T-helper 1 cell treated with Interleukin-12 subunit alpha and Interleukin-12 subunit beta and Interleukin-4 antibody, amounts not matched to agents 30 μg/mL and 1 μg/mL, for 36 hours (primary cell): ENCODE results near the gene RASGRF1.
"Not testable (repeated sequence)": the region's sequence is repeated elsewhere in the genome, so short reads cannot be mapped to it uniquely, and the experiment has no call there.

Experiments
- H3K27ac Mint-ChIP-seq: one replicate; pipeline ENCODE4 v1.8.0; 2021; ENCODE audit warnings: mild to moderate bottlenecking, mixed read lengths
- H3K27me3 Mint-ChIP-seq: one replicate; pipeline ENCODE4 v1.8.0; 2021; ENCODE audit warnings: low read depth, mixed read lengths
- H3K36me3 Mint-ChIP-seq: one replicate; pipeline ENCODE4 v1.8.0; 2021; ENCODE audit warnings: low read depth, mixed read lengths
- H3K4me1 Mint-ChIP-seq: one replicate; pipeline ENCODE4 v1.8.0; 2021; ENCODE audit warnings: low read depth, mixed read lengths
- H3K4me3 Mint-ChIP-seq: one replicate; pipeline ENCODE4 v1.8.0; 2021; ENCODE audit warnings: mild to moderate bottlenecking, moderate library complexity, mixed read lengths
- H3K9me3 Mint-ChIP-seq: one replicate; pipeline ENCODE4 v1.8.0; 2021; ENCODE audit warnings: mixed read lengths

RASGRF1 gene

DNA sequence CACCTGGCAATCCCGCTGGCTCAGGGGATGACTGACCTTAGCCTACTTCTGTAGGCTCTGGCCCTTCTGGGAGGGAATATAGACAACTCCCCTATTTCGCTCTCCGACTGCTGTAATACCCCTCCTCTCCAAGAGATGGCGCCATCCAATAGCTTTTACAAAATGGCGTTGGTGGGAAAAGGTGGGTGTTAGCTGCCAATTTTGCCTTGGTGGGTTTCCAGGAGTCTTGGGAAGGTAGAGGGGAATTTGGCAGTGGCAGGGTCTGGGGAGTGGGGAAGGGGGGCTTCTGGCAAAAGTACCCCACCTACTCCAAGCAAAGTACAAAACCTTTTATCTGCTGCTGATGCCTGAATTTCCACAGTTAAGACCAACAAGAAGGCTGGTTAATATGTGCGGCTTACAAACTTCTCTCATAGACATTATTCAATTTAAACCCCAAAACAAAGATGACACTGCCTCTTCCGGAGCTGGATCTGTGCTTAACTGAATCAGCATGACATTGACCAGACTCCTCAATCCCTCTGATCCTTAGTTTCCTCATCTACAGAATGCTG is 62.1 kb downstream of the RASGRF1 start:
- Mint-ChIP-seq H3K27me3 (no peaks in the 10 kb centered on the region), H3K27ac (no peak overlapping the region), H3K9me3 (peaks cover 12% of the 10 kb centered on the region), H3K36me3 (no peaks in the 10 kb centered on the region), H3K4me1 (no peaks in the 10 kb centered on the region), H3K4me3 (no peak overlapping the region)

- no peak overlapping the region for H3K27ac Mint-ChIP-seq
- no peak overlapping the region for H3K4me3 Mint-ChIP-seq
- peaks cover 12% of the 10 kb centered on the region for H3K9me3 Mint-ChIP-seq
- no peaks in the 10 kb centered on the region for H3K4me1 Mint-ChIP-seq
- no peaks in the 10 kb centered on the region for H3K36me3 Mint-ChIP-seq
- H3K27me3 Mint-ChIP-seq, result no peaks in the 10 kb centered on the region
Observed at GRCh38 chr15:79027532-79028410, 62.8 kb downstream of the RASGRF1 start.

GRCh38 chr15:79025802-79026201 is 64.8 kb downstream of the RASGRF1 start:
- H3K27me3 Mint-ChIP-seq, result no peaks in the 10 kb centered on the region

DNA sequence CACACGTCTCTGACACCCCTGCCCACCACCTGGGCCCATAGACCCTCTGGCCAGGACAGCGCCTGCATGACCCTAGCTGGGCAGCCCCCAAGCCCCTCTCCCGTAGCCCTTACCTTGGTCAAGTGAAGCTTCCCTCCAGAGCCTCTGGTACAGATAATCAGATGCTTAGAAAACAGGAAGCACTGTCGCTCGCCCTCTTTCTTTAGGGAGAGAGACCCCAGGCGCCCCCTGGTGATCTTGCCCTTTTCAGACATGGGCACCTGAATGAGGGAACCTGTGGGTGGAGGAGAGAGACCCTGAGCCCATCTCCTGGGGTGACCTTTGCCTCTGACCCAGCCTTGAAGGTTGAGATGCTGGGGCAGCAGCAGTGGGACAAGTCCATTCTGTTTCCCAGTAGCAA is 65.4 kb downstream of the RASGRF1 start:
- Mint-ChIP-seq H3K9me3 (peaks cover 12% of the 10 kb centered on the region), H3K4me3 (no peak overlapping the region), H3K36me3 (no peaks in the 10 kb centered on the region), H3K27ac (no peak overlapping the region), H3K27me3 (no peaks in the 10 kb centered on the region), H3K4me1 (no peaks in the 10 kb centered on the region)

More at GRCh38 chr15:79025802-79026201, 64.8 kb downstream of the RASGRF1 start:
- no peaks in the 10 kb centered on the region for H3K36me3 Mint-ChIP-seq
- H3K27ac Mint-ChIP-seq, result no peak overlapping the region
- no peaks in the 10 kb centered on the region for H3K4me1 Mint-ChIP-seq
- H3K4me3 Mint-ChIP-seq, result no peak overlapping the region
- peaks cover 12% of the 10 kb centered on the region for H3K9me3 Mint-ChIP-seq

GRCh38 chr15:79024493-79024892 is 66.1 kb downstream of the RASGRF1 start:
- not testable (repeated sequence) for H3K4me1 Mint-ChIP-seq, H3K36me3 Mint-ChIP-seq, H3K27me3 Mint-ChIP-seq, H3K27ac Mint-ChIP-seq, H3K4me3 Mint-ChIP-seq
- peaks cover 12% of the 10 kb centered on the region for H3K9me3 Mint-ChIP-seq

DNA sequence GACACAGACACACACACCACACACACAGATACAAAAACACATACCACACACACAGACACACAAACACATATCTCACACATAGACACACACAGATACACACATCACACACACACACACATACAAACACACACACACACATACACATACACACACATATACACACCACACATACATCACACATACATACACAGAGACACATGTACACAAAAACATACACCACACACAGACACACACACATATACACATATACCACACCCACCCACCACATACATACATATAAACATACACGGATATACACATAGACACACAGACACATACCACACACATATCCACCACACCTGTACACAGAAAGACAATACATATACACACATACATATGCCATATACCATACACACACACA is 66.7 kb downstream of the RASGRF1 start:
- Mint-ChIP-seq H3K27ac (no peak overlapping the region), H3K36me3 (no peaks in the 10 kb centered on the region), H3K4me3 (no peak overlapping the region), H3K4me1 (no peaks in the 10 kb centered on the region), H3K9me3 (peaks cover 12% of the 10 kb centered on the region), H3K27me3 (no peaks in the 10 kb centered on the region)

DNA sequence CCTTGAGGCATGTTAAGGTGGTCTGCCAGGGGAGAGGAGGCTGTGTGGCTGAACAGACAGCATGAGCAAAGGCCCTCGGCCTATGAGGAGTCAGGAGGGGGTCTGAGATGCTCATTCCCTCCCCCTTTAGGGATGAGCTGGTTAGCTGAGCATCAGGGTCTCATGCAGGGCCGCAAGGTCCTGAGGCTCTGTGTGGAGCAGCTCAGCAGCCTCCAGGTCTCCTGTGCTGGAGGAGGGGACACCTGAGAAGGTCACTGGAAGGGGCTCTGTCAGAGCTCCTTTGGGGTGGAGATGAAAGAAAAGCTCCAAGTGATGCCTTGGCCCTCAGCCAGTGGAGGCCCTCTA is 67.1 kb downstream of the RASGRF1 start:
- H3K27ac Mint-ChIP-seq, result no peak overlapping the region
- no peak overlapping the region for H3K4me3 Mint-ChIP-seq
- H3K9me3 Mint-ChIP-seq, result peaks cover 12% of the 10 kb centered on the region
- H3K4me1 Mint-ChIP-seq, result no peaks in the 10 kb centered on the region
- H3K36me3 Mint-ChIP-seq, result no peaks in the 10 kb centered on the region
- H3K27me3 Mint-ChIP-seq, result no peaks in the 10 kb centered on the region

GRCh38 chr15:79018960-79019359 is 71.6 kb downstream of the RASGRF1 start:
- Mint-ChIP-seq H3K36me3 (no peaks in the 10 kb centered on the region), H3K9me3 (peaks cover 2% of the 10 kb centered on the region), H3K27ac (no peak overlapping the region), H3K27me3 (no peaks in the 10 kb centered on the region), H3K4me3 (no peak overlapping the region), H3K4me1 (no peaks in the 10 kb centered on the region)

DNA sequence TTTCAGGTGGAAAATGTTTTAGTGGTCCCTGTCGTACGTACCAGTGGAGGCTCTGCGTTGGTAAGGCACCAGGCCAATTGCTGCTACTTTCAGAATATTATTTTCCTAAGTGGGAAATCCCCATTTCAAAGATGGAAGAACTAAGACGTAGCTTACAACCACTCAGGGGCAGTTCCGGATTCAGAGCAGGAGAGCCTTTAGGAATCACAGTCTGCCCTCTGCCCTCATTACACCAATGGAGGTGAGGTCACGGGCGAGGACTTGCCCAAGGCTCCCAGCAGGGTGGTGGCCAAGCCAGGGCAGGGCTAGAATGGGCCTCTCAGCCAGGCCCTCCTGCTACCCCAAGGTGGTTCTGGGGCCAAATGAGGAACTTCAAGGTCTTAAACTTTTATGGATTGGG is 72.6 kb downstream of the RASGRF1 start:
- H3K27me3 Mint-ChIP-seq, result no peaks in the 10 kb centered on the region
- no peaks in the 10 kb centered on the region for H3K36me3 Mint-ChIP-seq
- H3K4me1 Mint-ChIP-seq, result no peaks in the 10 kb centered on the region
- no peaks in the 10 kb centered on the region for H3K9me3 Mint-ChIP-seq
- no peak overlapping the region for H3K27ac Mint-ChIP-seq
- no peak overlapping the region for H3K4me3 Mint-ChIP-seq

DNA sequence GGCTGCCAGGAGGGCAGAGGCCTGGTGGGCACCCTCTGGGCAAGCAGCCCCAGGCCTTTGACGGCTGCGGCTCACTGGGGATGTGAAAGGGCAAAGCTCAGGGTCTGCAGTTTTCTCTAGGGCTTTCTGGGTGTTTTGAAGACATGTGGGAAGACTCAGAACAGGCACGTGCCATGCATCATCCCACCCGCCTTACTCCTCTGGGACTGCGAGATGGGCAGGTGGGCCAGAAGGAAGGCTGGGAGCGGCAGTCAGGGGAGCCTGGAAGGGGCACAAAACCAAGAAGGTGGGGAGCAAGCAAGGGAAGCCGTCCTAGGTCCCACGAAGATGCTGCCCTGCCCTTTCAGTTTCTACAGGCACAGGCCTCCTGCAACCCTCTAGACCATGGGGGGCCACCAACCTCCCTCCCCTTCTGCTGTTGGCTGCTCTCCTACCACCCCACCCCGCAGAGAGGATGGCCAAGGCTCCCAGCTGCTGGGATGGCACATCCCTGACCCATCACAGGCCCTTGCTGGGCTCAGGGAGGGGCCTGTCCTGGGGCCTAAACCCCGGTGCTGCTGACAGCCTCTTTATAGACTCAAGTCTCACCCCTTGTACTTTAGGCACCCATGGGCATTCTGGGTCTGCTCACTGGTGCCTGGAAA is 73.9 kb downstream of the RASGRF1 start:
- Mint-ChIP-seq H3K9me3 (no peaks in the 10 kb centered on the region), H3K4me1 (no peaks in the 10 kb centered on the region), H3K27ac (no peak overlapping the region), H3K36me3 (no peaks in the 10 kb centered on the region), H3K4me3 (no peak overlapping the region), H3K27me3 (no peaks in the 10 kb centered on the region)

DNA sequence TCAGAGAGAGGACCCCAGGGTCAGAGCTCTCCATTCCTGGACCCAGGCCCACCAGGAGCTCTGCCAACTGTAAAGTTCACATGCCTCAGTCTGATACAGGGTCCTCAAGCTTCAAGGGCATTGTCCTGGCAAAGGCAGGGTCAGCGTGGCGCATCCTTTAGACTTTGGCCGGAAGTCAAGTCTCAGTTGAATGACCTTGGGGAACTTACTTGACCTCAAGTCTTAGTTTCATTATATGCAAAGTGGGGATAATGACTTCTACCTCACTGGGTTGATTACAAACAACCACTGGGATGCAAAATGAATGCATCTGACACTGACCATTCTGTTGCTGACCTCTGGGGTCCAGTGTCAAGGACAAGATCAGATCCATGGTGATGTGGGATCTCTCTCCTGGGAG is 75.2 kb downstream of the RASGRF1 start:
- Mint-ChIP-seq H3K9me3 (no peaks in the 10 kb centered on the region), H3K36me3 (no peaks in the 10 kb centered on the region), H3K27ac (no peak overlapping the region), H3K4me1 (no peaks in the 10 kb centered on the region), H3K27me3 (no peaks in the 10 kb centered on the region), H3K4me3 (no peak overlapping the region)

GRCh38 chr15:79010278-79010677 is 80.3 kb downstream of the RASGRF1 start:
- Mint-ChIP-seq H3K9me3 (no peaks in the 10 kb centered on the region), H3K36me3 (no peaks in the 10 kb centered on the region), H3K4me3 (no peak overlapping the region), H3K27me3 (no peaks in the 10 kb centered on the region), H3K4me1 (no peaks in the 10 kb centered on the region), H3K27ac (no peak overlapping the region)

- H3K9me3 Mint-ChIP-seq, result no peaks in the 10 kb centered on the region
- no peaks in the 10 kb centered on the region for H3K36me3 Mint-ChIP-seq
- H3K4me3 Mint-ChIP-seq, result no peak overlapping the region
- H3K27ac Mint-ChIP-seq, result no peak overlapping the region
- H3K27me3 Mint-ChIP-seq, result no peaks in the 10 kb centered on the region
- peaks cover 6% of the 10 kb centered on the region for H3K4me1 Mint-ChIP-seq
Observed at GRCh38 chr15:79009379-79009778, 81.2 kb downstream of the RASGRF1 start.

DNA sequence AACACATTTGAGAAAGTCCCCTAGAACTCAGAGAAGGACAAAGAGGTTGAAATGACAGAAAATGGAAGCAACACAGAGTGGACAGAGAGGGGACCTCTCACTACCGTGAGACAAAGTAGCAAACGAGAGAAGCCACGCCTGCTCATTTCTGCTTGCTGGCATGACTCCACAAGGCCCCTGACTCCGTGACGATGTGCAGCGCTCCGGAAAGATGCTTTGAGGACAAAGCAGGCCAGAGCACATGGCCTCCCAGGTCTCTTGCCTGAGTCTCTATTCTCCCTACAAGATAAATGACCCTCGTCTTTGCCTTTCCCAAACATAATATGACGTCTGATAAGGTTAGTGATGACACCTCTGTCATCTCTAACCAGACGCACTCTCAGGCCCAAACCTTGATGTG is 81.9 kb downstream of the RASGRF1 start:
- Mint-ChIP-seq H3K27ac (no peak overlapping the region), H3K9me3 (no peaks in the 10 kb centered on the region), H3K4me1 (peaks cover 8% of the 10 kb centered on the region), H3K36me3 (no peaks in the 10 kb centered on the region), H3K4me3 (no peak overlapping the region), H3K27me3 (no peaks in the 10 kb centered on the region)

DNA sequence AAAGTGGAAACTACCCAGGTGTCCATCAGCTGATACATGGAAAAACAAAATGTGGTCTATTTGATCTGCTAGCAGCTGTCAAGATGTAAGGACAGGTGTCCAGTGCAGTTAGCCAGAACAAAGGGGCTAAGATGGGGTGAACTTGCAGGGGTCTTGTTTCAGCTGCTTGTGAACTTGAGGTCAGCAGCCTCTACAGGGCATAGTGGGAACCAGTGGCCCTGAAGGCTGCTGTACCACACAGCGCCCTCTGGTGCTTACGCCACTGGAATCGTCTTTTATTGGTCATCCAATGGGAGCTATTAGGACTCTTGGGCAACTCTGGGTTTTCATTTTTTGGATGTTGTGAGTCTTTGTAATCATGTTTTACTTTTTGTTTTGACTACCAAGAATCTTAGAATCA is 83.5 kb downstream of the RASGRF1 start:
- Mint-ChIP-seq H3K4me3 (no peak overlapping the region), H3K27ac (no peak overlapping the region), H3K36me3 (no peaks in the 10 kb centered on the region), H3K27me3 (no peaks in the 10 kb centered on the region), H3K4me1 (peaks cover 8% of the 10 kb centered on the region), H3K9me3 (no peaks in the 10 kb centered on the region)
